IMR-90 (cell line): Measurements from ENCODE around the gene PSME4. TPM values are rescaled to one million over a fixed set of nuclear protein-coding genes. Genes with fewer than 3 reads are reported as not detected.

Source experiments
- ATAC-seq: fragments of 200-7000 bp; cut with Tn5 transposase; 2 replicates; pipeline ENCODE4 v1.9.1; 2020; ENCODE audit warnings: low read depth, mild to moderate bottlenecking, moderate library complexity
- BruUV-seq: library from RNA; stranded (reverse); fragments of 400-500 nt; replicated peaks from 2 replicates; lab custom pipeline; 2021; lab: Mats Ljungman, UMichigan
- CTCF ChIA-PET: fragments of 300-600 bp; formaldehyde crosslinking; extraction: SDS; loops from one replicate; lab custom pipeline; 2021; ENCODE audit warnings: antibody characterized with exemption; lab: Yijun Ruan, JAX
- POLR2A ChIA-PET: fragments of 300-600 bp; sonication (Branson Sonifier 250); formaldehyde crosslinking; loops from one replicate; lab custom pipeline; 2022; ENCODE audit warnings: antibody characterized with exemption; ENCODE audit not compliant: unreplicated experiment; lab: Charles Lee
- DNase-seq: peaks from one replicate; pipeline ENCODE4 v3.0.0; 2013
- H2AFZ ChIP-seq: replicated peaks from 2 replicates; pipeline ENCODE3; 2013; ENCODE audit warnings: low read length, mild to moderate bottlenecking; ENCODE audit not compliant: poor library complexity
- H2AK5ac ChIP-seq: 2 replicates; pipeline ENCODE4 v1.6.1; 2013; ENCODE audit warnings: low read depth, low read length, inconsistent platforms
- H2AK9ac ChIP-seq: replicated peaks from 2 replicates; pipeline ENCODE3; 2013; ENCODE audit warnings: mild to moderate bottlenecking, low read depth, low read length, moderate library complexity; ENCODE audit not compliant: poor library complexity
- H2BK120ac ChIP-seq: 2 replicates; pipeline ENCODE4 v1.6.1; 2013; ENCODE audit warnings: low read depth, low read length, inconsistent platforms
- H2BK15ac ChIP-seq: 3 replicates; pipeline ENCODE4 v1.6.1; 2013; ENCODE audit warnings: low read depth, low read length, inconsistent platforms
- H2BK20ac ChIP-seq: 2 replicates; pipeline ENCODE4 v1.6.1; 2013; ENCODE audit warnings: low read depth, mild to moderate bottlenecking, inconsistent platforms, low read length, moderate library complexity
- H2BK5ac ChIP-seq: 2 replicates; pipeline ENCODE4 v1.6.1; 2013; ENCODE audit warnings: mild to moderate bottlenecking, low read depth, low read length, inconsistent platforms; ENCODE audit not compliant: poor library complexity, severe bottlenecking
- H3K14ac ChIP-seq: replicated peaks from 2 replicates; pipeline ENCODE4 v1.6.1; 2013; ENCODE audit warnings: low read depth, low read length, inconsistent platforms
- H3K18ac ChIP-seq: 2 replicates; pipeline ENCODE4 v1.6.1; 2013; ENCODE audit warnings: low read depth, low read length, control low read depth
- H3K23ac ChIP-seq: 2 replicates; pipeline ENCODE4 v1.6.1; 2013; ENCODE audit warnings: low read depth, low read length, inconsistent platforms
- H3K27ac ChIP-seq: 2 replicates; pipeline ENCODE4 v1.5.1; 2013; ENCODE audit warnings: mild to moderate bottlenecking, control low read depth, low read length; ENCODE audit not compliant: insufficient read depth
- H3K27me3 ChIP-seq: 2 replicates; pipeline ENCODE4 v1.6.1; 2013; ENCODE audit warnings: low read length; ENCODE audit not compliant: control insufficient read depth, insufficient read depth
- H3K36me3 ChIP-seq: 2 replicates; pipeline ENCODE4 v1.6.1; 2013; ENCODE audit warnings: low read length, mixed read lengths; ENCODE audit not compliant: control insufficient read depth, insufficient read depth
- H3K4ac ChIP-seq: 2 replicates; pipeline ENCODE4 v1.6.1; 2013; ENCODE audit warnings: low read depth, low read length, inconsistent platforms
- H3K4me1 ChIP-seq: 2 replicates; pipeline ENCODE4 v1.6.1; 2013; ENCODE audit warnings: low read length, mixed read lengths; ENCODE audit not compliant: control insufficient read depth, insufficient read depth
- H3K4me2 ChIP-seq: 2 replicates; pipeline ENCODE4 v1.6.1; 2013; ENCODE audit warnings: low read depth, mild to moderate bottlenecking, control low read depth, low read length, moderate library complexity
- H3K4me3 ChIP-seq: 2 replicates; pipeline ENCODE4 v1.5.1; 2013; ENCODE audit warnings: low read depth, mild to moderate bottlenecking, control low read depth, low read length, moderate library complexity; ENCODE audit not compliant: insufficient read depth
- H3K56ac ChIP-seq: 2 replicates; pipeline ENCODE4 v1.6.1; 2013; ENCODE audit warnings: low read length, inconsistent platforms; ENCODE audit not compliant: insufficient read depth; ENCODE audit errors: extremely low read depth
- H3K79me1 ChIP-seq, 2 experiments: 2 replicates each; pipeline ENCODE4 v1.6.1; 2013; ENCODE audit warnings: low read length in 2 of 2, inconsistent platforms in 1 of 2, low read depth in 1 of 2
- H3K9ac ChIP-seq: 2 replicates; pipeline ENCODE4 v1.6.1; 2013; ENCODE audit warnings: low read depth, low read length, control low read depth
- H3K9me1 ChIP-seq: 2 replicates; pipeline ENCODE4 v1.6.1; 2013; ENCODE audit warnings: low read length, inconsistent platforms; ENCODE audit not compliant: insufficient read depth
- H3K9me3 ChIP-seq: 2 replicates; pipeline ENCODE4 v1.6.1; 2013; ENCODE audit warnings: low read length; ENCODE audit not compliant: control insufficient read depth, insufficient read depth
- H4K20me1 ChIP-seq: 2 replicates; pipeline ENCODE4 v1.6.1; 2013; ENCODE audit warnings: low read length, inconsistent platforms; ENCODE audit not compliant: insufficient read depth
- H4K5ac ChIP-seq: 2 replicates; pipeline ENCODE4 v1.6.1; 2013; ENCODE audit warnings: mild to moderate bottlenecking, low read depth, low read length, control low read depth
- H4K8ac ChIP-seq, 2 experiments: 2 replicates each; pipeline ENCODE4 v1.6.1; 2013; ENCODE audit warnings: low read depth in 2 of 2, low read length in 2 of 2, control low read depth in 1 of 2, inconsistent platforms in 1 of 2
- H4K91ac ChIP-seq: 2 replicates; pipeline ENCODE4 v1.6.1; 2013; ENCODE audit warnings: low read depth, low read length, inconsistent platforms; ENCODE audit not compliant: insufficient read depth
- BHLHE40 ChIP-seq: fragments of 150-350 bp; IDR thresholded peaks from 2 replicates; pipeline ENCODE4 v1.6.1; 2016; ENCODE audit warnings: mild to moderate bottlenecking, low read depth, low read length
- CEBPB ChIP-seq: IDR thresholded peaks from 2 replicates; pipeline ENCODE4 v1.6.1; 2012; ENCODE audit warnings: low read depth, low read length, improper control_type of control experiment
- CHD1 ChIP-seq: IDR thresholded peaks from 2 replicates; pipeline ENCODE4 v1.6.1; 2012; ENCODE audit warnings: low read depth, low read length, improper control_type of control experiment
- CTCF ChIP-seq: conservative IDR thresholded peaks from 2 replicates; pipeline ENCODE4 v1.5.1; 2012; ENCODE audit warnings: mild to moderate bottlenecking, low read depth, low read length, improper control_type of control experiment
- ELK1 ChIP-seq: fragments of 150-350 bp; IDR thresholded peaks from 2 replicates; pipeline ENCODE4 v1.6.1; 2016; ENCODE audit warnings: low read depth, mild to moderate bottlenecking, low read length, moderate library complexity, borderline replicate concordance
- FOS ChIP-seq: fragments of 150-350 bp; IDR thresholded peaks from 2 replicates; pipeline ENCODE4 v1.6.1; 2016; ENCODE audit warnings: low read depth, low read length
- MAFK ChIP-seq: IDR thresholded peaks from 2 replicates; pipeline ENCODE4 v1.6.1; 2012; ENCODE audit warnings: low read depth, low read length, improper control_type of control experiment
- MAZ ChIP-seq: IDR thresholded peaks from 2 replicates; pipeline ENCODE4 v1.6.1; 2012; ENCODE audit warnings: low read depth, mild to moderate bottlenecking, low read length, improper control_type of control experiment, moderate library complexity, borderline replicate concordance
- MXI1 ChIP-seq: IDR thresholded peaks from 2 replicates; pipeline ENCODE4 v1.6.1; 2012; ENCODE audit warnings: low read depth, mild to moderate bottlenecking, low read length, moderate library complexity, borderline replicate concordance
- NFE2L2 ChIP-seq: fragments of 150-350 bp; IDR thresholded peaks from 2 replicates; pipeline ENCODE4 v1.6.1; 2016; ENCODE audit warnings: low read depth, mild to moderate bottlenecking, low read length
- POLR2A ChIP-seq: IDR thresholded peaks from 2 replicates; pipeline ENCODE4 v1.6.1; 2012; ENCODE audit warnings: mild to moderate bottlenecking, low read depth, low read length
- RAD21 ChIP-seq: IDR thresholded peaks from 2 replicates; pipeline ENCODE4 v1.6.1; 2012; ENCODE audit warnings: low read length, improper control_type of control experiment
- RCOR1 ChIP-seq: IDR thresholded peaks from 2 replicates; pipeline ENCODE4 v1.6.1; 2012; ENCODE audit warnings: mild to moderate bottlenecking, low read length, improper control_type of control experiment; ENCODE audit not compliant: insufficient replicate concordance
- RFX5 ChIP-seq: IDR thresholded peaks from 2 replicates; pipeline ENCODE4 v1.8.0; 2012; ENCODE audit warnings: low read depth, mild to moderate bottlenecking, low read length, moderate library complexity
- SMC3 ChIP-seq: fragments of 150-350 bp; IDR thresholded peaks from 2 replicates; pipeline ENCODE4 v1.6.1; 2016; ENCODE audit warnings: low read depth, mild to moderate bottlenecking, antibody characterized with exemption, low read length, moderate library complexity
- WGBS, 2 experiments: methylation state at CpG; one replicate each; pipeline versions ENCODE4 v1.1.5 to v1.1.7; 2013; ENCODE audit warnings: missing lambda C conversion rate in 2 of 2; ENCODE audit not compliant: insufficient read length in 1 of 2; ENCODE audit errors: extremely low coverage in 2 of 2; 5-methylcytosine and 5-hydroxymethylcytosine counted together
- dilution Hi-C: fragments of 300-500 bp; cut with HindIII; formaldehyde crosslinking; loops from one replicate; pipeline ENCODE4 v1.14.3; 2018; ENCODE audit warnings: low sequenced_read_pairs; ENCODE audit not compliant: unreplicated experiment
- in situ Hi-C: fragments of 300-500 bp; cut with MboI; formaldehyde crosslinking; loops from 3 replicates; pipeline ENCODE4 v1.14.3; 2019; ENCODE audit warnings: low sequenced_read_pairs, inconsistent platforms, mixed read lengths
- intact Hi-C: fragments of 100-400 bp; cut with micrococcal nuclease; formaldehyde crosslinking; loops from 2 replicates; pipeline ENCODE4 v1.10.0; 2022
- polyA plus RNA-seq, 3 experiments: library from polyadenylated mRNA; depleted of rRNA; stranded (reverse); fragments of >200 nt; gene quantifications; 2 replicates each; pipeline ENCODE4 v1.2.3, GENCODE V29; 2012; ENCODE audit warnings: low replicate concordance in 1 of 3
- total RNA-seq: library from RNA; depleted of rRNA; stranded (reverse); fragments of >200 nt; gene quantifications from 2 replicates; pipeline ENCODE4 v1.2.3, GENCODE V29; 2012
- TF ChIP-seq, protein P1 (sequence below): fragments of 150-350 bp; IDR thresholded peaks from 2 replicates; pipeline ENCODE4 v1.6.1; 2017; ENCODE audit warnings: mild to moderate bottlenecking, antibody characterized with exemption, low read length, low read depth

PSME4 gene
- total and polyA plus RNA-seq, 2 of the 4 experiments (the other 2 are of a cell fraction): 28.2 to 61.3 TPM

DNA sequence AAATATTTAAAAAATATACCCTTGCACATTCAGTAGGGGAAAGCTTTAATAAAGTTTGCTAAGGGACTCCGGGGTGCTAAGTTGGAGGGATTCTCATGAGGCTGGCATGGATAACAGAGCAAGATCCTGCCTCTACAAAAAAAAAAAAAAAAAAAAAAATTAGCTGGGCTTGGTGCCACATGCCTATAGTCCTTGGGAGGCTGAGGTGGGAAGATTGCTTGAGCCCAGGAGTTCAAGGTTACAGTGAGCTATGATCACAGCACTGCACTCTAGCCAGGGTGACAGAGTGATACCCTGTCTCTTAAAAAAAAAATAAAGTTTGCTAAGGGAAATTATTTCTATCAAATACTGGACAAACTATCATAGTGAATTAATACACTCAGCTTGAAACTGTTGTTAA, 93.7 kb downstream of the PSME4 start:
- TF ChIP-seq CTCF (no peak), CEBPB (no peak), MAZ (no peak), BHLHE40 (no peak), SMC3 (no peak), RAD21 (no peak), RFX5 (no peak), ELK1 (no peak), RCOR1 (no peak), POLR2A (no peak), MXI1 (no peak), CHD1 (no peak), MAFK (no peak), FOS (no peak), NFE2L2 (no peak)
- TF ChIP-seq, protein P1, sequence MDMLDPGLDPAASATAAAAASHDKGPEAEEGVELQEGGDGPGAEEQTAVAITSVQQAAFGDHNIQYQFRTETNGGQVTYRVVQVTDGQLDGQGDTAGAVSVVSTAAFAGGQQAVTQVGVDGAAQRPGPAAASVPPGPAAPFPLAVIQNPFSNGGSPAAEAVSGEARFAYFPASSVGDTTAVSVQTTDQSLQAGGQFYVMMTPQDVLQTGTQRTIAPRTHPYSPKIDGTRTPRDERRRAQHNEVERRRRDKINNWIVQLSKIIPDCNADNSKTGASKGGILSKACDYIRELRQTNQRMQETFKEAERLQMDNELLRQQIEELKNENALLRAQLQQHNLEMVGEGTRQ: no peak

More for the DNA sequence above, 93.7 kb downstream of the PSME4 start:
- Histone ChIP-seq H3K4ac (no peak overlapping the region), H3K14ac (no peak overlapping the region), H3K36me3 (peaks cover 18% of the 10 kb centered on the region), H2BK15ac (no peak overlapping the region), H3K9me3 (no peaks in the 10 kb centered on the region), H2AK5ac (no peak overlapping the region), H3K23ac (no peak overlapping the region), H3K4me3 (no peak overlapping the region), H3K4me1 (peaks cover 2% of the 10 kb centered on the region; the same call in 1 of the 2 replicates), H3K18ac (no peak overlapping the region), H3K9ac (no peak overlapping the region), H3K9me1 (no peaks in the 10 kb centered on the region), H3K56ac (no peak overlapping the region), H3K27ac (no peak overlapping the region), H4K91ac (no peak overlapping the region), H2BK120ac (no peak overlapping the region), H3K4me2 (no peak overlapping the region), H3K27me3 (no peaks in the 10 kb centered on the region), H2BK20ac (no peak overlapping the region), H3K79me1 (peaks cover 14 to 16% of the 10 kb centered on the region in 2 experiments), H2AK9ac (no peak overlapping the region), H4K20me1 (no peaks in the 10 kb centered on the region), H4K5ac (no peak overlapping the region), H4K8ac (no peak overlapping the region), H2BK5ac (no peak overlapping the region), H2AFZ (no peak overlapping the region)
- ATAC-seq: no peak
- DNase-seq: no peak
- dilution Hi-C loops (no loop called here), intact Hi-C loops (no loop called here), in situ Hi-C loops (no loop called here)
- no TSS peak for BruUV-seq
- ChIA-PET CTCF (no interaction called here), POLR2A (no interaction called here)
- no CpG with 5 or more reads among the region's 1 CpG for WGBS, 2 experiments
